Neural cell (in vitro differentiated cells): ENCODE measurements around the gene PFDN6. TPM values are rescaled to one million over a fixed set of nuclear protein-coding genes. Genes with fewer than 3 reads are reported as not detected.
A peak's percentile ranks its signal among the peaks of the same experiment; 100 is the strongest.

Source experiments
- H2AFZ ChIP-seq: fragments of 200-600, 300-800 bp; sonication (generic), shearing (Covaris generic); 2 replicates; pipeline ENCODE4 v1.6.0; 2014; ENCODE audit warnings: low read depth, mild to moderate bottlenecking, antibody characterized with exemption, low read length, moderate library complexity
- H3F3A ChIP-seq: fragments of 200-600 bp; shearing (Covaris generic); 2 replicates; pipeline ENCODE4 v1.6.1; 2016; ENCODE audit warnings: mild to moderate bottlenecking, moderate library complexity, mixed read lengths, antibody characterized with exemption, low read length; ENCODE audit not compliant: insufficient read depth, poor library complexity, severe bottlenecking
- H3K27ac ChIP-seq: fragments of 200-600, 300-800 bp; sonication (generic), shearing (Covaris generic); 2 replicates; pipeline ENCODE4 v1.5.1; 2014; ENCODE audit warnings: mild to moderate bottlenecking, low read length, moderate library complexity
- H3K27me3 ChIP-seq: fragments of 300-800, 200-600 bp; sonication (generic), shearing (Covaris generic); 2 replicates; pipeline ENCODE4 v1.6.0; 2014; ENCODE audit warnings: mild to moderate bottlenecking, low read depth, low read length, moderate library complexity; ENCODE audit not compliant: insufficient read depth
- H3K36me3 ChIP-seq: fragments of 300-800, 200-600 bp; sonication (generic), shearing (Covaris generic); 2 replicates; pipeline ENCODE4 v1.5.1; 2014; ENCODE audit warnings: mild to moderate bottlenecking, antibody characterized with exemption, low read length, moderate library complexity; ENCODE audit not compliant: insufficient read depth
- H3K4me2 ChIP-seq: fragments of 300-800, 200-600 bp; sonication (generic), shearing (Covaris generic); 2 replicates; pipeline ENCODE4 v1.6.0; 2014; ENCODE audit warnings: mild to moderate bottlenecking, low read length
- H3K4me3 ChIP-seq: fragments of 300-800, 200-600 bp; sonication (generic), shearing (Covaris generic); 2 replicates; pipeline ENCODE4 v1.5.1; 2014; ENCODE audit warnings: mild to moderate bottlenecking, low read length, moderate library complexity
- H3K79me2 ChIP-seq: fragments of 200-600 bp; shearing (Covaris generic); replicated peaks from 2 replicates; pipeline ENCODE4 v1.6.0; 2014; ENCODE audit warnings: mild to moderate bottlenecking, low read length, moderate library complexity; ENCODE audit not compliant: insufficient read depth
- H3K9ac ChIP-seq: fragments of 300-800, 200-600 bp; sonication (generic), shearing (Covaris generic); 2 replicates; pipeline ENCODE4 v1.6.1; 2016; ENCODE audit warnings: mild to moderate bottlenecking, low read length, mixed read lengths
- H3K9me2 ChIP-seq: fragments of 200-600 bp; shearing (Covaris generic); 2 replicates; pipeline ENCODE4 v1.6.1; 2016; ENCODE audit warnings: mild to moderate bottlenecking, low read length, mixed read lengths; ENCODE audit not compliant: insufficient read depth
- H3K9me3 ChIP-seq: fragments of 200-600, 300-800 bp; sonication (generic), shearing (Covaris generic); 2 replicates; pipeline ENCODE4 v1.6.1; 2016; ENCODE audit warnings: mild to moderate bottlenecking, mixed run types, low read length, moderate library complexity, mixed read lengths
- H4K20me1 ChIP-seq: fragments of 200-600 bp; shearing (Covaris generic); 2 replicates; pipeline ENCODE4 v1.6.1; 2016; ENCODE audit warnings: mild to moderate bottlenecking, mixed run types; ENCODE audit not compliant: insufficient read depth
- CTCF ChIP-seq: fragments of 450-650 bp; IDR thresholded peaks from 2 replicates; pipeline ENCODE4 v1.5.1; 2014; ENCODE audit warnings: antibody characterized with exemption, mild to moderate bottlenecking, moderate library complexity; ENCODE audit not compliant: poor library complexity, severe bottlenecking
- EP300 ChIP-seq: fragments of 450-650 bp; conservative IDR thresholded peaks from 2 replicates; pipeline ENCODE4 v1.6.1; 2014; ENCODE audit warnings: antibody characterized with exemption, mild to moderate bottlenecking, moderate library complexity; ENCODE audit not compliant: poor library complexity, severe bottlenecking
- EZH2 ChIP-seq: fragments of 200-600, 300-800 bp; shearing (Covaris generic), sonication (generic); IDR thresholded peaks from 2 replicates; pipeline ENCODE4 v1.6.1; 2014; ENCODE audit warnings: antibody characterized with exemption, low read length, borderline replicate concordance, mild to moderate bottlenecking; ENCODE audit not compliant: insufficient read depth, poor library complexity, severe bottlenecking
- MXI1 ChIP-seq: fragments of 450-650 bp; conservative IDR thresholded peaks from 2 replicates; pipeline ENCODE4 v1.6.1; 2014; ENCODE audit warnings: antibody characterized with exemption, mild to moderate bottlenecking; ENCODE audit not compliant: poor library complexity, severe bottlenecking
- POLR2AphosphoS5 ChIP-seq: IDR thresholded peaks from 2 replicates; pipeline ENCODE4 v1.6.1; 2012
- RAD21 ChIP-seq: fragments of 450-650 bp; conservative IDR thresholded peaks from 2 replicates; pipeline ENCODE4 v1.6.1; 2014; ENCODE audit warnings: antibody characterized with exemption, mild to moderate bottlenecking, moderate library complexity
- SMC3 ChIP-seq: fragments of 450-650 bp; conservative IDR thresholded peaks from 2 replicates; pipeline ENCODE4 v1.6.1; 2014; ENCODE audit warnings: antibody characterized with exemption, mild to moderate bottlenecking, moderate library complexity; ENCODE audit not compliant: poor library complexity
- TAF1 ChIP-seq: IDR thresholded peaks from 2 replicates; pipeline ENCODE4 v1.6.1; 2012; ENCODE audit warnings: low read depth
- polyA plus RNA-seq: library from polyadenylated mRNA; depleted of rRNA; stranded (reverse); fragments of >200 nt; gene quantifications from 2 replicates; pipeline ENCODE4 v1.2.3, GENCODE V29; 2014
- TF ChIP-seq, protein P1 (sequence below): IDR thresholded peaks from 2 replicates; pipeline ENCODE4 v1.6.1; 2012; ENCODE audit warnings: borderline replicate concordance

The PFDN6 gene
- polyA plus RNA-seq, 1 donor from 2014 or later: 109 TPM

DNA sequence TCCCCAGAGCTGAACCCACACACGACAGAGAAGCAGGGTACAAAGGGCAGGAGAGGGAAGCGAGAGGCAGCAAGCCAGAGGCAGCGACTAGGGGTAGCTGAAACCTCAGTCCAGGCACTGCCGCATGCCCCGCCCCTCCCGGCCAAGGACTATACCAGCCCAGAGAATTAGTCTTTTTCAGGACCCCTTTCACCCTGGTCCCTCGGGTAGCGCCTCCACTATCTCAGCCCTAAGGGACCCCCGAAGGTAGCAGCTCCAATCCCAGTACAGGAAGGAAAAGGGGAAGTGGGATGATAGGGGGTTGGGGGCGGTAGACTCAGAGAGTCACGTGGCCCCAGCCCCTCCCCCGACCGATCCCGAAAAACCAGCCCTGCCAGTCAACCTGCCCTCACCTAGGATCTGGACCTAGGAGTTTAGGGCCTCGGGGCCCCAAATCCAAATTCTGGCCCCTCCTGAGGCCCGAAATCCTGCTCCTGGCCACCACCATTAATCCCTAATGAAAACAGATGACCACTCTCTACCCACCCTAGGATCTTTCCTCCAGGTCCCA is 8.1 kb downstream of the PFDN6 start:
- Histone ChIP-seq H3K79me2 (peaks cover 12% of the 10 kb centered on the region), H3K9ac (peak overlapping the region; percentile 94), H4K20me1 (no peaks in the 10 kb centered on the region), H2AFZ (no peak overlapping the region), H3K9me2 (no peaks in the 10 kb centered on the region), H3K4me3 (peak overlapping the region; percentile 91), H3K9me3 (no peaks in the 10 kb centered on the region), H3F3A (no peaks in the 10 kb centered on the region), H3K36me3 (no peaks in the 10 kb centered on the region), H3K27me3 (no peaks in the 10 kb centered on the region), H3K27ac (no peak overlapping the region), H3K4me2 (no peak overlapping the region)
- no peak for TF ChIP-seq SMC3
- TF ChIP-seq TAF1: no peak
- TF ChIP-seq POLR2AphosphoS5: no peak
- TF ChIP-seq, protein P1, sequence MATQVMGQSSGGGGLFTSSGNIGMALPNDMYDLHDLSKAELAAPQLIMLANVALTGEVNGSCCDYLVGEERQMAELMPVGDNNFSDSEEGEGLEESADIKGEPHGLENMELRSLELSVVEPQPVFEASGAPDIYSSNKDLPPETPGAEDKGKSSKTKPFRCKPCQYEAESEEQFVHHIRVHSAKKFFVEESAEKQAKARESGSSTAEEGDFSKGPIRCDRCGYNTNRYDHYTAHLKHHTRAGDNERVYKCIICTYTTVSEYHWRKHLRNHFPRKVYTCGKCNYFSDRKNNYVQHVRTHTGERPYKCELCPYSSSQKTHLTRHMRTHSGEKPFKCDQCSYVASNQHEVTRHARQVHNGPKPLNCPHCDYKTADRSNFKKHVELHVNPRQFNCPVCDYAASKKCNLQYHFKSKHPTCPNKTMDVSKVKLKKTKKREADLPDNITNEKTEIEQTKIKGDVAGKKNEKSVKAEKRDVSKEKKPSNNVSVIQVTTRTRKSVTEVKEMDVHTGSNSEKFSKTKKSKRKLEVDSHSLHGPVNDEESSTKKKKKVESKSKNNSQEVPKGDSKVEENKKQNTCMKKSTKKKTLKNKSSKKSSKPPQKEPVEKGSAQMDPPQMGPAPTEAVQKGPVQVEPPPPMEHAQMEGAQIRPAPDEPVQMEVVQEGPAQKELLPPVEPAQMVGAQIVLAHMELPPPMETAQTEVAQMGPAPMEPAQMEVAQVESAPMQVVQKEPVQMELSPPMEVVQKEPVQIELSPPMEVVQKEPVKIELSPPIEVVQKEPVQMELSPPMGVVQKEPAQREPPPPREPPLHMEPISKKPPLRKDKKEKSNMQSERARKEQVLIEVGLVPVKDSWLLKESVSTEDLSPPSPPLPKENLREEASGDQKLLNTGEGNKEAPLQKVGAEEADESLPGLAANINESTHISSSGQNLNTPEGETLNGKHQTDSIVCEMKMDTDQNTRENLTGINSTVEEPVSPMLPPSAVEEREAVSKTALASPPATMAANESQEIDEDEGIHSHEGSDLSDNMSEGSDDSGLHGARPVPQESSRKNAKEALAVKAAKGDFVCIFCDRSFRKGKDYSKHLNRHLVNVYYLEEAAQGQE: no peak
- no peak for TF ChIP-seq EP300
- no peak for TF ChIP-seq MXI1
- no peak for TF ChIP-seq EZH2
- no peak for TF ChIP-seq CTCF
- no peak for TF ChIP-seq RAD21

DNA sequence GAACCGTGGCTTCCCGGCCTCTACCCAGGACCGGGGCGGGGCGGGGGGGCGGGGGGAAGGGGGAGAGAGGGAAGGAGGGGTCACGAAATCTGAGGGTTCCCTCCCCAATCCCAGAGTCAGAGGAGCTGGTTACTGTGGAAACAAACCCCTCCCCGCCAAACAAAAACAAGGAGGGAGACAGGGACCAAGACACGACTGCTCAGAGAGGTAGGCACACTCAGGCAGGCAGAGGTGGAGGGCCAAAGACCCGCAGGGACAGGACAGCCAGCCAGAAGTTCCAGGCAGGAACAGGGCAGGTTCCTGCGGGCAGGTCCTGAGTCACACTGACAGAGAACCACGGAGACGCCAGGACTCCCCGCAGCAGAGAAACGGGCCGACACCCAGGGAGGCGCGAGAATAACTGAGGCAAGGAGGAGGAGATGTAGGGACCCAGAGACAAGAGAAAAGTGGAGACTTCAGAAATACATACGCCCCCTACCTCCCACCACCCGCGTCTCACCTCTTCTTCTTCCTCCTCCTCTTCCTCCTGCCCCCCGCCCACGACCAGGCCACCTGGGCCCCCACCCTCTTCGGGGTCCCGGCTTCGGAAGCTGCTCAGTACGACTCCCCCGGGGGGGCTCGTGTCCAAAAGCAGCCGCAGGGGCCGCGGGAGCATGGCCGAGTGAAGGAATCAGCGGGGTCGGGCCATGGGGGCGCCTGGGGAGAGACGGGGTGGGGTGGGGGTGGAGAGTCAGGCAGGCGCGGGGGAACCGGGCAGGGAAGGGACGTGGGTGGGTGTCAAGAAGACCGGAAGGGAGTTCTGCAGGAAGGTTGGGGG is 8.8 kb downstream of the PFDN6 start:
- H2AFZ ChIP-seq: peak overlapping the region; percentile 77
- no peaks in the 10 kb centered on the region for H3K9me3 ChIP-seq
- peak overlapping the region; percentile 68 for H3K4me2 ChIP-seq
- no peaks in the 10 kb centered on the region for H3K36me3 ChIP-seq
- peak overlapping the region; percentile 94 for H3K9ac ChIP-seq
- H3F3A ChIP-seq: no peaks in the 10 kb centered on the region
- peak overlapping the region; percentile 91 for H3K4me3 ChIP-seq
- TF ChIP-seq MXI1: no peak
- TF ChIP-seq CTCF: peak; percentile 27
- H3K9me2 ChIP-seq: no peaks in the 10 kb centered on the region
- no peaks in the 10 kb centered on the region for H3K27me3 ChIP-seq
- H4K20me1 ChIP-seq: no peaks in the 10 kb centered on the region
- peak overlapping the region; percentile 96 for H3K27ac ChIP-seq
- H3K79me2 ChIP-seq: peaks cover 12% of the 10 kb centered on the region
